HepG2 (cell line): ENCODE measurements around the gene PARK7.

ENCODE experiments used
- EP300 ChIP-seq, 3 experiments: sonication (generic) in 1 of 3; formaldehyde crosslinking in 1 of 3; IDR thresholded peaks; 2 replicates each; pipeline versions ENCODE4 v1.5.1 to v1.6.1; 2011 to 2020; ENCODE audit warnings: low read depth in 2 of 3, low read length in 2 of 3, borderline replicate concordance in 1 of 3, improper control_type of control experiment in 1 of 3, mild to moderate bottlenecking in 1 of 3, missing genetic modification reagents in 1 of 3, moderate library complexity in 1 of 3
- HIC2 ChIP-seq: sonication (generic); formaldehyde crosslinking; IDR thresholded peaks from 2 replicates; pipeline ENCODE4 v1.9.0; 2022; ENCODE audit warnings: low read depth, missing genetic modification reagents
- HOXA7 ChIP-seq: sonication (generic); formaldehyde crosslinking; IDR thresholded peaks from 2 replicates; pipeline ENCODE4 v1.8.1; 2022; ENCODE audit warnings: mild to moderate bottlenecking, missing genetic modification reagents, moderate library complexity
- NR3C1 ChIP-seq: sonication (generic); formaldehyde crosslinking; IDR thresholded peaks from 2 replicates; pipeline ENCODE4 v1.4.0; 2020; ENCODE audit warnings: missing genetic modification reagents
- POLR2A ChIP-seq, 2 experiments: IDR thresholded peaks; 2 replicates each; pipeline ENCODE4 v1.6.1; 2011; ENCODE audit warnings: low read depth in 2 of 2, low read length in 2 of 2, mild to moderate bottlenecking in 1 of 2, moderate library complexity in 1 of 2; ENCODE audit not compliant: insufficient read depth in 1 of 2
- SP1 ChIP-seq, 2 experiments: fragments of 450-650 bp in 1 of 2; sonication (generic) in 1 of 2; formaldehyde crosslinking in 1 of 2; IDR thresholded peaks; 2 replicates each; pipeline versions ENCODE4 v1.4.0 to v1.6.1; 2016 to 2020; ENCODE audit warnings: missing genetic modification reagents in 1 of 2
- SRSF1 ChIP-seq: fragments of 200-400 bp; formaldehyde crosslinking; optimal IDR thresholded peaks from 2 replicates; pipeline ENCODE3; 2017; ENCODE audit warnings: mild to moderate bottlenecking, low read depth, low read length, moderate library complexity
- YY1 ChIP-seq: IDR thresholded peaks from 2 replicates; pipeline ENCODE4 v1.6.1; 2011; ENCODE audit warnings: low read length, low read depth, moderate library complexity, mild to moderate bottlenecking; ENCODE audit not compliant: insufficient read depth, insufficient replicate concordance
- ZKSCAN8 ChIP-seq: IDR thresholded peaks from 2 replicates; pipeline ENCODE4 v1.6.1; 2016; ENCODE audit warnings: borderline replicate concordance, missing genetic modification reagents, missing compliant biosample characterization
- ZNF569 ChIP-seq: sonication (generic); formaldehyde crosslinking; IDR thresholded peaks from 2 replicates; pipeline ENCODE4 v1.5.0; 2020; ENCODE audit warnings: mild to moderate bottlenecking, missing genetic modification reagents, moderate library complexity, borderline replicate concordance

- TF ChIP-seq EP300 (IDR thresholded peaks at IDR 0.05; ENCODE audit: low read depth in 2 of 2, low read length in 2 of 2) (no peak), EP300 (CRISPR knock-in tag; IDR thresholded peaks at IDR 0.05; ENCODE audit: borderline replicate concordance) (no peak), ZKSCAN8 (CRISPR knock-in tag) (no peak), POLR2A (IDR thresholded peaks at IDR 0.05; ENCODE audit: insufficient read depth in 1 of 2, low read depth in 2 of 2, low read length in 2 of 2) (no peak), NR3C1 (CRISPR knock-in tag) (no peak), SRSF1 (no peak), SP1 (IDR thresholded peaks at IDR 0.05) (no peak), SP1 (CRISPR knock-in tag; IDR thresholded peaks at IDR 0.05) (no peak), YY1 (no peak), HOXA7 (CRISPR knock-in tag) (no peak), HIC2 (CRISPR knock-in tag) (no peak), ZNF569 (CRISPR knock-in tag) (no peak)
Measured at GRCh38 chr1:7970246-7970645, 8.7 kb downstream of the PARK7 start.
